ENCODE results near the gene MKRN3.

DNA sequence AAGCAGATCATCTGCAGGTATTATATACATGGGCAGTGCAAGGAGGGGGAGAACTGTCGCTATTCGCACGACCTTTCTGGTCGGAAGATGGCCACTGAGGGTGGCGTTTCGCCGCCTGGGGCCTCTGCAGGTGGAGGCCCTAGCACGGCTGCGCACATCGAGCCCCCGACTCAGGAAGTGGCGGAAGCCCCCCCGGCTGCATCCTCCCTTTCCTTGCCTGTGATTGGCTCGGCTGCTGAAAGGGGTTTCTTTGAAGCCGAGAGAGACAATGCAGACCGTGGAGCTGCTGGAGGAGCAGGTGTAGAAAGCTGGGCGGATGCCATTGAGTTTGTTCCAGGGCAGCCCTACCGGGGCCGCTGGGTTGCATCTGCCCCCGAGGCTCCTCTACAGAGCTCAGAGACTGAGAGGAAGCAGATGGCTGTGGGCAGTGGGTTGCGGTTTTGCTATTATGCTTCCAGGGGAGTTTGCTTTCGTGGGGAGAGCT, 639 bp downstream of the MKRN3 start:
- TF ChIP-seq, protein P1, sequence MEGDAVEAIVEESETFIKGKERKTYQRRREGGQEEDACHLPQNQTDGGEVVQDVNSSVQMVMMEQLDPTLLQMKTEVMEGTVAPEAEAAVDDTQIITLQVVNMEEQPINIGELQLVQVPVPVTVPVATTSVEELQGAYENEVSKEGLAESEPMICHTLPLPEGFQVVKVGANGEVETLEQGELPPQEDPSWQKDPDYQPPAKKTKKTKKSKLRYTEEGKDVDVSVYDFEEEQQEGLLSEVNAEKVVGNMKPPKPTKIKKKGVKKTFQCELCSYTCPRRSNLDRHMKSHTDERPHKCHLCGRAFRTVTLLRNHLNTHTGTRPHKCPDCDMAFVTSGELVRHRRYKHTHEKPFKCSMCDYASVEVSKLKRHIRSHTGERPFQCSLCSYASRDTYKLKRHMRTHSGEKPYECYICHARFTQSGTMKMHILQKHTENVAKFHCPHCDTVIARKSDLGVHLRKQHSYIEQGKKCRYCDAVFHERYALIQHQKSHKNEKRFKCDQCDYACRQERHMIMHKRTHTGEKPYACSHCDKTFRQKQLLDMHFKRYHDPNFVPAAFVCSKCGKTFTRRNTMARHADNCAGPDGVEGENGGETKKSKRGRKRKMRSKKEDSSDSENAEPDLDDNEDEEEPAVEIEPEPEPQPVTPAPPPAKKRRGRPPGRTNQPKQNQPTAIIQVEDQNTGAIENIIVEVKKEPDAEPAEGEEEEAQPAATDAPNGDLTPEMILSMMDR (IDR thresholded peaks at IDR 0.05; ENCODE audit: poor library complexity, severe bottlenecking): no peak
- no peak for TF ChIP-seq EZH2 (IDR thresholded peaks at IDR 0.05; ENCODE audit: borderline replicate concordance, insufficient read depth, low read length, poor library complexity, severe bottlenecking)
- TF ChIP-seq POLR2AphosphoS5 (IDR thresholded peaks at IDR 0.05): no peak
- no peak for TF ChIP-seq SMC3 (conservative IDR thresholded peaks at IDR 0.05; ENCODE audit: poor library complexity)

Data from neural cell (in vitro differentiated cells).